BLaER1 (cell line): Measurements from ENCODE around the gene HOXA3.

Source experiments
- H3K27ac ChIP-seq: shearing (Covaris generic); formaldehyde crosslinking; 2 replicates; pipeline ENCODE4 v1.8.1; 2022
- H3K27me3 ChIP-seq: shearing (Covaris generic); formaldehyde crosslinking; 2 replicates; pipeline ENCODE4 v1.8.1; 2022
- H3K36me3 ChIP-seq: shearing (Covaris generic); formaldehyde crosslinking; 2 replicates; pipeline ENCODE4 v1.8.1; 2022
- H3K4me1 ChIP-seq: shearing (Covaris generic); formaldehyde crosslinking; 2 replicates; pipeline ENCODE4 v1.8.1; 2022
- H3K4me2 ChIP-seq: shearing (Covaris generic); formaldehyde crosslinking; 2 replicates; pipeline ENCODE4 v1.8.1; 2022
- H3K4me3 ChIP-seq: shearing (Covaris generic); formaldehyde crosslinking; 2 replicates; pipeline ENCODE4 v1.8.1; 2022
- H3K9ac ChIP-seq: shearing (Covaris generic); formaldehyde crosslinking; 2 replicates; pipeline ENCODE4 v1.8.1; 2022
- H3K9me3 ChIP-seq: shearing (Covaris generic); formaldehyde crosslinking; 2 replicates; pipeline ENCODE4 v1.8.1; 2022
- H4K20me1 ChIP-seq: shearing (Covaris generic); formaldehyde crosslinking; 2 replicates; pipeline ENCODE4 v1.8.1; 2022
- Cebpa-rat ChIP-seq: shearing (Covaris generic); IDR thresholded peaks from 2 replicates; pipeline ENCODE4 v1.8.1; 2022

The HOXA3 gene

GRCh38 chr7:27148031-27148755 lies 4.2 kb downstream of the HOXA3 start:
- H3K27me3 ChIP-seq: peaks cover 100% of the 10 kb centered on the region

GRCh38 chr7:27147199-27148030 lies 5.0 kb downstream of the HOXA3 start, which contains the start of gene HOXA6:
Gene HOXA6 (minus strand): TSS chr7:27147774. CDS start chr7:27147749, 25 bp downstream.
- no peak within 1 kb of the TSS for H3K27ac ChIP-seq
- peaks cover 100% of the 10 kb centered on the region for H3K27me3 ChIP-seq
- H4K20me1 ChIP-seq: peaks cover 18% of the 10 kb centered on the region

More at GRCh38 chr7:27148031-27148755, 4.2 kb downstream of the HOXA3 start:
- Histone ChIP-seq H4K20me1 (peaks cover 26% of the 10 kb centered on the region), H3K36me3 (peaks cover 13% of the 10 kb centered on the region), H3K27ac (no peak overlapping the region), H3K4me1 (peaks cover 22% of the 10 kb centered on the region), H3K9me3 (peaks cover 58% of the 10 kb centered on the region), H3K4me3 (peak overlapping the region; percentile 25; the same call in 1 of the 2 replicates), H3K4me2 (no peak overlapping the region), H3K9ac (no peak overlapping the region)
- no peak for TF ChIP-seq Cebpa-rat

GRCh38 chr7:27146491-27147198 lies 5.7 kb downstream of the HOXA3 start:
- H3K4me2 ChIP-seq: no peak overlapping the region
- no peak overlapping the region for H3K4me3 ChIP-seq
- no peak for TF ChIP-seq Cebpa-rat
- H3K9ac ChIP-seq: no peak overlapping the region
- H3K36me3 ChIP-seq: peaks cover 20% of the 10 kb centered on the region
- peaks cover 100% of the 10 kb centered on the region for H3K27me3 ChIP-seq
- H4K20me1 ChIP-seq: peaks cover 10% of the 10 kb centered on the region
- peaks cover 13% of the 10 kb centered on the region for H3K4me1 ChIP-seq
- peaks cover 73% of the 10 kb centered on the region for H3K9me3 ChIP-seq
- no peak overlapping the region for H3K27ac ChIP-seq

More at GRCh38 chr7:27147199-27148030, 5.0 kb downstream of the HOXA3 start, which contains the start of gene HOXA6:
- no peak for TF ChIP-seq Cebpa-rat
- H3K9me3 ChIP-seq: peaks cover 66% of the 10 kb centered on the region
- no peak within 1 kb of the TSS for H3K4me2 ChIP-seq
- H3K9ac ChIP-seq: no peak within 1 kb of the TSS
- peak within 1 kb of the TSS; percentile 25; the same call in 1 of the 2 replicates for H3K4me3 ChIP-seq
- peaks cover 21% of the 10 kb centered on the region for H3K4me1 ChIP-seq
- peaks cover 20% of the 10 kb centered on the region for H3K36me3 ChIP-seq

GRCh38 chr7:27145914-27146412 lies 6.4 kb downstream of the HOXA3 start:
- no peak overlapping the region for H3K4me3 ChIP-seq
- peaks cover 20% of the 10 kb centered on the region for H3K36me3 ChIP-seq
- peaks cover 74% of the 10 kb centered on the region for H3K9me3 ChIP-seq
- peaks cover 96% of the 10 kb centered on the region for H3K27me3 ChIP-seq
- no peak overlapping the region for H3K9ac ChIP-seq
- H3K27ac ChIP-seq: no peak overlapping the region
- no peak overlapping the region for H3K4me2 ChIP-seq
- H3K4me1 ChIP-seq: peaks cover 6% of the 10 kb centered on the region; the same call in 1 of the 2 replicates
- TF ChIP-seq Cebpa-rat: no peak
- peaks cover 4% of the 10 kb centered on the region; the same call in 1 of the 2 replicates for H4K20me1 ChIP-seq

GRCh38 chr7:27145165-27145913 lies 7.0 kb downstream of the HOXA3 start:
- no peak overlapping the region for H3K9ac ChIP-seq
- H3K4me1 ChIP-seq: 0 out of 2 replicates have a peak, but pooled peaks cover 6% of the 10 kb centered on the region
- H4K20me1 ChIP-seq: peaks cover 4% of the 10 kb centered on the region; the same call in 1 of the 2 replicates
- peaks cover 74% of the 10 kb centered on the region for H3K9me3 ChIP-seq
- no peak overlapping the region for H3K4me2 ChIP-seq
- no peak overlapping the region for H3K4me3 ChIP-seq
- peaks cover 20% of the 10 kb centered on the region for H3K36me3 ChIP-seq
- H3K27me3 ChIP-seq: peaks cover 90% of the 10 kb centered on the region
- H3K27ac ChIP-seq: no peak overlapping the region
- TF ChIP-seq Cebpa-rat: no peak

- Histone ChIP-seq H3K27ac (no peak overlapping the region), H3K4me2 (no peak overlapping the region), H3K4me1 (0 out of 2 replicates have a peak, but pooled peaks cover 6% of the 10 kb centered on the region), H3K36me3 (peaks cover 20% of the 10 kb centered on the region), H3K9ac (no peak overlapping the region), H4K20me1 (peaks cover 4% of the 10 kb centered on the region; the same call in 1 of the 2 replicates), H3K27me3 (peaks cover 84% of the 10 kb centered on the region), H3K9me3 (peaks cover 74% of the 10 kb centered on the region), H3K4me3 (no peak overlapping the region)
- no peak for TF ChIP-seq Cebpa-rat
Measured at GRCh38 chr7:27144781-27145164, 7.6 kb downstream of the HOXA3 start.

GRCh38 chr7:27143950-27144780 lies 8.2 kb downstream of the HOXA3 start:
- Histone ChIP-seq H3K9ac (no peak overlapping the region), H3K4me2 (no peak overlapping the region), H3K4me3 (0 out of 2 replicates have a peak overlapping the region, but pooled peaks have one; percentile 18), H3K4me1 (0 out of 2 replicates have a peak, but pooled peaks cover 6% of the 10 kb centered on the region), H3K27me3 (peaks cover 78% of the 10 kb centered on the region), H4K20me1 (peaks cover 4% of the 10 kb centered on the region; the same call in 1 of the 2 replicates), H3K36me3 (peaks cover 20% of the 10 kb centered on the region), H3K9me3 (peaks cover 80% of the 10 kb centered on the region), H3K27ac (no peak overlapping the region)
- TF ChIP-seq Cebpa-rat: no peak
